ENCODE measurements around the gene RPS6KA4. TPM values are rescaled to one million over a fixed set of nuclear protein-coding genes. Genes with fewer than 3 reads are reported as not detected.

Gene RPS6KA4
- polyA plus RNA-seq, 1 donor (not counting 4 experiments of a cell fraction or from before 2014, with no cell fraction given): 52.4 TPM

DNA sequence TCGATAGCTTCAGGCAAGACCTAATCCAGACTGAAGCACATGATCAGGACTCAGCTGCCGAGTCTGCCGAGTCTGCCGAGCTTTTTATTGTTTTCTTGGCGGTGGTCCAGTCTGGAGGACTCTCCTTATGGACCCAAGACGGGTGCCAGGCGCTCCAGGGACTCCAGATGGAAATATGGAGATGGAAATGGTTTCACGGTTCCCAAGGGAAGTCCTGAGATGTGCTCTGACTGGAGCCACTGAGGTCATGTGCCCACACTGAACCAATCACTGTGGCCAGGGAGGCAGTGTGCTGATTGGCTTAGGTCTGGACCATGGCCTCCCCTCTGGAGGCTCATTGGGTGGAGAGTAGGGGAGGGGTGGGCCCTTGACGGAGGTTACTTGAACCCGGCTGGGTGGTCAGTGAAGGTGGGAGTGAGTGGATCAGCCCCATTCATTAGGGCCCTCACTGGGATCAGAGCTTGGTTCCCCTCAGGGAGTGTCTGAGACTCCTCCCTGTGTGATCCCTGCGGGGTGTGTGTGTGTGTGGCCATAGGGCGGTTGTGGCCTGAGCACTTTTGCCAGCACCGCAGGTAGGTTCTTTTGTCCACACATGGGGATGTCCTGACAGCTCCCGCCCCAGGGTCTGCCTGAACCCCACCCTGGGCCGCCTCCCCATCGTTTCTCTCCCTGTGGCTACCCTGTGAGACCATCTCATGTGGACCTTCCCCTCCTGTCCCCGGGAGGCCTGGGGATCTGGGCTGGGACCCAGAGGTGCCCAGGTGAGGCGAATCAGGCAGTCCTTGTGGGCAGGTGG lies 14.0 kb downstream of the RPS6KA4 start:
- FAIRE-seq (no peak), DNase-seq (ENCODE audit: low read depth, low spot score) (no peak)
- Histone ChIP-seq H3K9me1 (ENCODE audit: control insufficient read depth, extremely low read depth, insufficient read depth, low read length) (no peaks in the 10 kb centered on the region), H2AFZ (ENCODE audit: control insufficient read depth, low read length) (no peak overlapping the region), H3K4me1 (ENCODE audit: control insufficient read depth, extremely low read depth, insufficient read depth, low read length) (no peaks in the 10 kb centered on the region), H3K9ac (ENCODE audit: control insufficient read depth, extremely low read depth, insufficient read depth, low read length) (no peak overlapping the region), H3K9me3 (ENCODE audit: control insufficient read depth, low read depth, low read length) (no peaks in the 10 kb centered on the region), H4K20me1 (ENCODE audit: control insufficient read depth, extremely low read depth, insufficient read depth, low read length) (no peaks in the 10 kb centered on the region), H3K27ac (ENCODE audit: control insufficient read depth, insufficient read depth, low read length) (no peak overlapping the region), H3K4me3 (ENCODE audit: control insufficient read depth in 2 of 3, extremely low read depth in 1 of 3, insufficient read depth in 2 of 3, low read depth in 1 of 3, low read length in 3 of 3) (no peak overlapping the region), H3K79me2 (ENCODE audit: control insufficient read depth, insufficient read depth, low read length) (peaks cover under 1% of the 10 kb centered on the region), H3K27me3 (ENCODE audit: control insufficient read depth, extremely low read depth, insufficient read depth, low read length) (no peaks in the 10 kb centered on the region), H3K36me3 (ENCODE audit: control insufficient read depth in 2 of 2, extremely low read depth in 1 of 2, insufficient read depth in 2 of 2, low read length in 2 of 2) (peaks cover 4 to 13% of the 10 kb centered on the region in 2 experiments), H3K4me2 (ENCODE audit: control insufficient read depth, extremely low read depth, insufficient read depth, low read depth, low read length) (no peak overlapping the region)
- TF ChIP-seq, protein P1, sequence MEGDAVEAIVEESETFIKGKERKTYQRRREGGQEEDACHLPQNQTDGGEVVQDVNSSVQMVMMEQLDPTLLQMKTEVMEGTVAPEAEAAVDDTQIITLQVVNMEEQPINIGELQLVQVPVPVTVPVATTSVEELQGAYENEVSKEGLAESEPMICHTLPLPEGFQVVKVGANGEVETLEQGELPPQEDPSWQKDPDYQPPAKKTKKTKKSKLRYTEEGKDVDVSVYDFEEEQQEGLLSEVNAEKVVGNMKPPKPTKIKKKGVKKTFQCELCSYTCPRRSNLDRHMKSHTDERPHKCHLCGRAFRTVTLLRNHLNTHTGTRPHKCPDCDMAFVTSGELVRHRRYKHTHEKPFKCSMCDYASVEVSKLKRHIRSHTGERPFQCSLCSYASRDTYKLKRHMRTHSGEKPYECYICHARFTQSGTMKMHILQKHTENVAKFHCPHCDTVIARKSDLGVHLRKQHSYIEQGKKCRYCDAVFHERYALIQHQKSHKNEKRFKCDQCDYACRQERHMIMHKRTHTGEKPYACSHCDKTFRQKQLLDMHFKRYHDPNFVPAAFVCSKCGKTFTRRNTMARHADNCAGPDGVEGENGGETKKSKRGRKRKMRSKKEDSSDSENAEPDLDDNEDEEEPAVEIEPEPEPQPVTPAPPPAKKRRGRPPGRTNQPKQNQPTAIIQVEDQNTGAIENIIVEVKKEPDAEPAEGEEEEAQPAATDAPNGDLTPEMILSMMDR (optimal IDR thresholded peaks at IDR 0.05 in 1 of 3, IDR thresholded peaks at IDR 0.05 in 1 of 3, conservative IDR thresholded peaks at IDR 0.05 in 1 of 3; ENCODE audit: extremely low read depth in 1 of 3, insufficient read depth in 2 of 3, low read length in 3 of 3): no peak
- no peak for TF ChIP-seq EZH2 (IDR thresholded peaks at IDR 0.05; ENCODE audit: low read length)
- dilution Hi-C loops (cut with MboI; ENCODE audit: extremely low pct_ligation_motif_present, low sequenced_read_pairs): no loop called here

DNA sequence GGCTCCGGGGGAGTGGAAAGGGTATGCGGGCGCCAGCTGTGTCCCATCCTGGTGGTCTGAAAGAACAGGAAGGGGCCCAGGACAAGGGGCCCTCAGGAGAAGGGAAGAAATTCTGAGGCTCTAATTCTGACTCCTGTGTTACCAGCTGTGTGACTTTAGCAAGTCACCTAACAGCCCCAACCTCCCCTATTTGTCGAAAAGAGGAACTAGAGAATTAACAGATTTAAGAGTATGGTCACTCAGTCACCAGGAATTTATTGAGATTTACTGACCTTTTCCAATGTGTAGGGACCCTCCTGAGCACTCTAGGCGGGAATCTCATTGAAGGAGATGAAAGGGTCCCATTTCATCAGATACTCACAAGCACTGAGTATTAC lies 14.6 kb downstream of the RPS6KA4 start:
- Histone ChIP-seq H3K27ac (ENCODE audit: control insufficient read depth, insufficient read depth, low read length) (no peak overlapping the region), H3K27me3 (ENCODE audit: control insufficient read depth, extremely low read depth, insufficient read depth, low read length) (no peaks in the 10 kb centered on the region), H3K9me3 (ENCODE audit: control insufficient read depth, low read depth, low read length) (no peaks in the 10 kb centered on the region), H3K79me2 (ENCODE audit: control insufficient read depth, insufficient read depth, low read length) (no peaks in the 10 kb centered on the region), H3K4me2 (ENCODE audit: control insufficient read depth, extremely low read depth, insufficient read depth, low read depth, low read length) (no peak overlapping the region), H2AFZ (ENCODE audit: control insufficient read depth, low read length) (no peak overlapping the region), H3K4me3 (ENCODE audit: control insufficient read depth in 2 of 3, extremely low read depth in 1 of 3, insufficient read depth in 2 of 3, low read depth in 1 of 3, low read length in 3 of 3) (no peak overlapping the region), H3K36me3 (ENCODE audit: control insufficient read depth in 2 of 2, extremely low read depth in 1 of 2, insufficient read depth in 2 of 2, low read length in 2 of 2) (peaks cover 4 to 13% of the 10 kb centered on the region in 2 experiments), H3K9me1 (ENCODE audit: control insufficient read depth, extremely low read depth, insufficient read depth, low read length) (no peaks in the 10 kb centered on the region), H3K9ac (ENCODE audit: control insufficient read depth, extremely low read depth, insufficient read depth, low read length) (no peak overlapping the region), H3K4me1 (ENCODE audit: control insufficient read depth, extremely low read depth, insufficient read depth, low read length) (peaks cover 4% of the 10 kb centered on the region), H4K20me1 (ENCODE audit: control insufficient read depth, extremely low read depth, insufficient read depth, low read length) (no peaks in the 10 kb centered on the region)
- dilution Hi-C loops (cut with MboI; ENCODE audit: extremely low pct_ligation_motif_present, low sequenced_read_pairs): no loop called here
- TF ChIP-seq, protein P1 (optimal IDR thresholded peaks at IDR 0.05 in 1 of 3, IDR thresholded peaks at IDR 0.05 in 1 of 3, conservative IDR thresholded peaks at IDR 0.05 in 1 of 3; ENCODE audit: extremely low read depth in 1 of 3, insufficient read depth in 2 of 3, low read length in 3 of 3): no peak
- TF ChIP-seq EZH2 (IDR thresholded peaks at IDR 0.05; ENCODE audit: low read length): no peak
- DNase-seq (ENCODE audit: low read depth, low spot score) (no peak), FAIRE-seq (no peak)
